ENCODE data around the gene CNTNAP1.

The CNTNAP1 gene

GRCh38 chr17:42673885-42674754 is 8.2 kb upstream of the CNTNAP1 start:
- H3K27ac ChIP-seq = peak overlapping the region in 8 of 11 experiments; percentile 57 to 74 (median 67); a peak in 17 of 22 replicates
- H3K4me2 ChIP-seq = peak overlapping the region; percentile 94 to 100 (median 99)
- no peaks in the 10 kb centered on the region for H3K9me3 ChIP-seq (replicated peaks in 1 of 11)
- H3K4me3 ChIP-seq = peak overlapping the region; percentile 76 to 96 (median 86); a peak in 19 of 20 replicates
- peak overlapping the region; percentile 51 to 81 (median 69); a peak in 20 of 22 replicates for H3K9ac ChIP-seq
- peak in 8 of 11 experiments; percentile 21 to 68 (median 47); a peak in 9 of 22 replicates for TF ChIP-seq Cebpa-rat (IDR thresholded peaks at IDR 0.05)
- peaks cover 36 to 68% (median 61%) of the 10 kb centered on the region in 10 experiments for H3K4me1 ChIP-seq
- H4K20me1 ChIP-seq = peaks cover 31 to 68% (median 56%) of the 10 kb centered on the region in 11 experiments; a peak in 20 of 22 replicates
- peaks cover 55 to 70% (median 62%) of the 10 kb centered on the region in 11 experiments for H3K27me3 ChIP-seq
- H3K36me3 ChIP-seq = peaks cover 26 to 43% (median 36%) of the 10 kb centered on the region in 11 experiments

- peaks cover 43 to 74% (median 68%) of the 10 kb centered on the region in 10 experiments for H3K4me1 ChIP-seq
- H3K4me3 ChIP-seq = peak overlapping the region; percentile 76 to 96 (median 86)
Measured at GRCh38 chr17:42674755-42675347, 7.5 kb upstream of the CNTNAP1 start.

GRCh38 chr17:42675348-42675964 is 6.9 kb upstream of the CNTNAP1 start:
- H3K4me2 ChIP-seq = peak overlapping the region; percentile 94 to 100 (median 99)
- H3K36me3 ChIP-seq = peaks cover 19 to 31% (median 28%) of the 10 kb centered on the region in 11 experiments
- H3K9ac ChIP-seq = peak overlapping the region; percentile 74 to 82 (median 80)
- H3K9me3 ChIP-seq (replicated peaks in 1 of 11) = no peaks in the 10 kb centered on the region
- peak overlapping the region; percentile 76 to 96 (median 86) for H3K4me3 ChIP-seq
- H3K4me1 ChIP-seq = peaks cover 46 to 77% (median 70%) of the 10 kb centered on the region in 10 experiments
- no peak for TF ChIP-seq Cebpa-rat (IDR thresholded peaks at IDR 0.05)
- peaks cover 42 to 57% (median 49%) of the 10 kb centered on the region in 11 experiments for H3K27me3 ChIP-seq
- peak overlapping the region in 10 of 11 experiments; percentile 52 to 73 (median 68); a peak in 17 of 22 replicates for H3K27ac ChIP-seq
- peaks cover 23 to 55% (median 47%) of the 10 kb centered on the region in 11 experiments; a peak in 20 of 22 replicates for H4K20me1 ChIP-seq

More at GRCh38 chr17:42674755-42675347, 7.5 kb upstream of the CNTNAP1 start:
- TF ChIP-seq Cebpa-rat (IDR thresholded peaks at IDR 0.05) = no peak
- peaks cover 47 to 63% (median 55%) of the 10 kb centered on the region in 11 experiments for H3K27me3 ChIP-seq
- peak overlapping the region; percentile 74 to 82 (median 80); a peak in 20 of 22 replicates for H3K9ac ChIP-seq
- peaks cover 23 to 61% (median 49%) of the 10 kb centered on the region in 11 experiments; a peak in 20 of 22 replicates for H4K20me1 ChIP-seq
- H3K27ac ChIP-seq = peak overlapping the region in 8 of 11 experiments; percentile 22 to 74 (median 64); a peak in 15 of 22 replicates
- H3K4me2 ChIP-seq = peak overlapping the region; percentile 94 to 100 (median 99)
- H3K9me3 ChIP-seq (replicated peaks in 1 of 11) = no peaks in the 10 kb centered on the region
- H3K36me3 ChIP-seq = peaks cover 19 to 35% (median 29%) of the 10 kb centered on the region in 11 experiments

GRCh38 chr17:42675965-42676423 is 6.3 kb upstream of the CNTNAP1 start:
- H3K27me3 ChIP-seq = peaks cover 36 to 51% (median 43%) of the 10 kb centered on the region in 11 experiments
- TF ChIP-seq Cebpa-rat (IDR thresholded peaks at IDR 0.05) = no peak
- peak overlapping the region in 10 of 11 experiments; percentile 52 to 73 (median 68); a peak in 20 of 22 replicates for H3K27ac ChIP-seq
- H3K36me3 ChIP-seq = peaks cover 16 to 27% (median 25%) of the 10 kb centered on the region in 11 experiments
- H3K9me3 ChIP-seq (replicated peaks in 1 of 11) = no peaks in the 10 kb centered on the region
- peaks cover 20 to 49% (median 43%) of the 10 kb centered on the region in 11 experiments; a peak in 20 of 22 replicates for H4K20me1 ChIP-seq
- peak overlapping the region; percentile 74 to 82 (median 80) for H3K9ac ChIP-seq
- peaks cover 51 to 80% (median 72%) of the 10 kb centered on the region in 10 experiments for H3K4me1 ChIP-seq
- H3K4me3 ChIP-seq = peak overlapping the region; percentile 76 to 96 (median 86)
- peak overlapping the region; percentile 94 to 100 (median 99) for H3K4me2 ChIP-seq

GRCh38 chr17:42676424-42677011 is 5.8 kb upstream of the CNTNAP1 start, which contains the start of gene PLEKHH3:
TSS of gene PLEKHH3 (minus strand) at chr17:42676994. CDS start at chr17:42676563, 431 bp downstream.
- peak within 1 kb of the TSS; percentile 76 to 96 (median 86) for H3K4me3 ChIP-seq
- H3K4me1 ChIP-seq = peaks cover 56 to 85% (median 74%) of the 10 kb centered on the region in 10 experiments
- peak within 1 kb of the TSS; percentile 77 to 95 (median 90) for H3K27ac ChIP-seq
- H3K27me3 ChIP-seq = peaks cover 35 to 50% (median 43%) of the 10 kb centered on the region in 11 experiments
- H4K20me1 ChIP-seq = peaks cover 15 to 44% (median 39%) of the 10 kb centered on the region in 11 experiments; a peak in 20 of 22 replicates
- no peaks in the 10 kb centered on the region for H3K9me3 ChIP-seq (replicated peaks in 1 of 11)
- H3K4me2 ChIP-seq = peak within 1 kb of the TSS; percentile 94 to 100 (median 100)
- H3K9ac ChIP-seq = peak within 1 kb of the TSS; percentile 80 to 92 (median 86)
- no peak for TF ChIP-seq Cebpa-rat (IDR thresholded peaks at IDR 0.05)
- peaks cover 10 to 22% (median 19%) of the 10 kb centered on the region in 11 experiments for H3K36me3 ChIP-seq

GRCh38 chr17:42677012-42677857 is 5.1 kb upstream of the CNTNAP1 start:
- Histone ChIP-seq H3K9ac (peak overlapping the region; percentile 80 to 92 (median 86)), H3K9me3 (replicated peaks in 1 of 11) (no peaks in the 10 kb centered on the region), H3K36me3 (peaks cover 3 to 14% (median 12%) of the 10 kb centered on the region in 11 experiments; a peak in 21 of 22 replicates), H3K27ac (peak overlapping the region; percentile 77 to 95 (median 90)), H3K4me2 (peak overlapping the region; percentile 94 to 100 (median 100)), H3K4me1 (peaks cover 63 to 90% (median 81%) of the 10 kb centered on the region in 10 experiments), H3K27me3 (peaks cover 31 to 50% (median 43%) of the 10 kb centered on the region in 11 experiments), H3K4me3 (peak overlapping the region; percentile 76 to 96 (median 86)), H4K20me1 (peaks cover 9 to 37% (median 33%) of the 10 kb centered on the region in 11 experiments; a peak in 19 of 22 replicates)
- peak in 6 of 11 experiments; percentile 7 to 74 (median 39); a peak in 6 of 22 replicates for TF ChIP-seq Cebpa-rat (IDR thresholded peaks at IDR 0.05)

All from BLaER1 treated with 17β-estradiol and CSF1 and Interleukin-3, amounts not matched to agents 10 nM and 100 nM (cell line).